ENCODE data around the gene CCDC148. TPM values are rescaled to one million over a fixed set of nuclear protein-coding genes. Genes with fewer than 3 reads are reported as not detected.

The CCDC148 gene
- total and polyA plus RNA-seq, 2 donors (not counting 1 experiment from before 2014, with no cell fraction given) = not detected

- Histone ChIP-seq H3K27me3 (replicated peaks in 1 of 4; ENCODE audit: control extremely low read depth in 1 of 4, control insufficient read depth in 3 of 4, insufficient read depth in 4 of 4, low read length in 3 of 4) (no peaks in the 10 kb centered on the region), H3K79me2 (ENCODE audit: control insufficient read depth, insufficient read depth, low read length) (no peaks in the 10 kb centered on the region), H3K4me3 (ENCODE audit: control extremely low read depth in 1 of 5, extremely low read depth in 1 of 5, insufficient read depth in 1 of 5, low read depth in 2 of 5, low read length in 4 of 5) (no peak overlapping the region), H2AFZ (ENCODE audit: insufficient read depth, low read depth, low read length, poor library complexity, severe bottlenecking) (no peak overlapping the region), H3K9me3 (ENCODE audit: control extremely low read depth in 1 of 3, control insufficient read depth in 2 of 3, insufficient read depth in 1 of 3, low read length in 2 of 3) (peaks cover 0 to 2% (median 0%) of the 10 kb centered on the region in 3 donors), H4K20me1 (ENCODE audit: control insufficient read depth, insufficient read depth, low read length, poor library complexity, severe bottlenecking) (no peaks in the 10 kb centered on the region), H3K4me2 (replicated peaks; ENCODE audit: low read depth, low read length, poor library complexity, severe bottlenecking) (no peak overlapping the region), H3K9ac (ENCODE audit: low read length) (no peak overlapping the region), H3K4me1 (ENCODE audit: control insufficient read depth in 2 of 2, insufficient read depth in 2 of 2, low read length in 2 of 2) (no peaks in the 10 kb centered on the region), H3K27ac (ENCODE audit: low read length in 2 of 2) (no peak overlapping the region), H3K36me3 (replicated peaks in 1 of 2; ENCODE audit: control extremely low read depth in 1 of 2, control insufficient read depth in 1 of 2, extremely low read depth in 1 of 2, insufficient read depth in 2 of 2, low read length in 1 of 2) (no peaks in the 10 kb centered on the region)
- Mint-ChIP-seq H3K27me3 (no peaks in the 10 kb centered on the region), H3K4me1 (no peaks in the 10 kb centered on the region), H3K4me3 (no peak overlapping the region), H3K9me3 (ENCODE audit: insufficient read depth) (no peaks in the 10 kb centered on the region), H3K27ac (no peak overlapping the region)
- ChIA-PET POLR2A (no interaction called here), CTCF (no interaction called here)
- no peak for TF ChIP-seq EZH2 (IDR thresholded peaks at IDR 0.05; ENCODE audit: borderline replicate concordance, insufficient read depth, low read depth, low read length, poor library complexity, severe bottlenecking)
- TF ChIP-seq, protein P1, sequence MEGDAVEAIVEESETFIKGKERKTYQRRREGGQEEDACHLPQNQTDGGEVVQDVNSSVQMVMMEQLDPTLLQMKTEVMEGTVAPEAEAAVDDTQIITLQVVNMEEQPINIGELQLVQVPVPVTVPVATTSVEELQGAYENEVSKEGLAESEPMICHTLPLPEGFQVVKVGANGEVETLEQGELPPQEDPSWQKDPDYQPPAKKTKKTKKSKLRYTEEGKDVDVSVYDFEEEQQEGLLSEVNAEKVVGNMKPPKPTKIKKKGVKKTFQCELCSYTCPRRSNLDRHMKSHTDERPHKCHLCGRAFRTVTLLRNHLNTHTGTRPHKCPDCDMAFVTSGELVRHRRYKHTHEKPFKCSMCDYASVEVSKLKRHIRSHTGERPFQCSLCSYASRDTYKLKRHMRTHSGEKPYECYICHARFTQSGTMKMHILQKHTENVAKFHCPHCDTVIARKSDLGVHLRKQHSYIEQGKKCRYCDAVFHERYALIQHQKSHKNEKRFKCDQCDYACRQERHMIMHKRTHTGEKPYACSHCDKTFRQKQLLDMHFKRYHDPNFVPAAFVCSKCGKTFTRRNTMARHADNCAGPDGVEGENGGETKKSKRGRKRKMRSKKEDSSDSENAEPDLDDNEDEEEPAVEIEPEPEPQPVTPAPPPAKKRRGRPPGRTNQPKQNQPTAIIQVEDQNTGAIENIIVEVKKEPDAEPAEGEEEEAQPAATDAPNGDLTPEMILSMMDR (IDR thresholded peaks at IDR 0.05) = no peak
- DNase-seq (no peak), ATAC-seq (ENCODE audit: low read depth) (no peak)
- intact Hi-C loops (cut with micrococcal nuclease) = no loop called here
- WGBS (ENCODE audit: insufficient coverage) = 97% methylated on average over 5 of the region's 5 CpGs
Observed at GRCh38 chr2:158290225-158290624, 166.3 kb downstream of the CCDC148 start.

- Mint-ChIP-seq H3K27me3 (no peaks in the 10 kb centered on the region), H3K9me3 (ENCODE audit: insufficient read depth) (no peaks in the 10 kb centered on the region), H3K4me3 (no peak overlapping the region), H3K27ac (no peak overlapping the region), H3K4me1 (no peaks in the 10 kb centered on the region)
- Histone ChIP-seq H3K4me3 (ENCODE audit: control extremely low read depth in 1 of 5, extremely low read depth in 1 of 5, insufficient read depth in 1 of 5, low read depth in 2 of 5, low read length in 4 of 5) (no peak overlapping the region), H2AFZ (ENCODE audit: insufficient read depth, low read depth, low read length, poor library complexity, severe bottlenecking) (no peak overlapping the region), H3K79me2 (ENCODE audit: control insufficient read depth, insufficient read depth, low read length) (no peaks in the 10 kb centered on the region), H3K9ac (ENCODE audit: low read length) (no peak overlapping the region), H3K36me3 (replicated peaks in 1 of 2; ENCODE audit: control extremely low read depth in 1 of 2, control insufficient read depth in 1 of 2, extremely low read depth in 1 of 2, insufficient read depth in 2 of 2, low read length in 1 of 2) (no peaks in the 10 kb centered on the region), H3K9me3 (ENCODE audit: control extremely low read depth in 1 of 3, control insufficient read depth in 2 of 3, insufficient read depth in 1 of 3, low read length in 2 of 3) (peaks cover 0 to 4% (median 0%) of the 10 kb centered on the region in 3 donors), H3K4me2 (replicated peaks; ENCODE audit: low read depth, low read length, poor library complexity, severe bottlenecking) (no peak overlapping the region), H3K27ac (ENCODE audit: low read length in 2 of 2) (no peak overlapping the region), H4K20me1 (ENCODE audit: control insufficient read depth, insufficient read depth, low read length, poor library complexity, severe bottlenecking) (no peaks in the 10 kb centered on the region), H3K27me3 (replicated peaks in 1 of 4; ENCODE audit: control extremely low read depth in 1 of 4, control insufficient read depth in 3 of 4, insufficient read depth in 4 of 4, low read length in 3 of 4) (no peaks in the 10 kb centered on the region), H3K4me1 (ENCODE audit: control insufficient read depth in 2 of 2, insufficient read depth in 2 of 2, low read length in 2 of 2) (no peaks in the 10 kb centered on the region)
- ATAC-seq (ENCODE audit: low read depth) (no peak), DNase-seq (no peak)
- 80% methylated on average over 1 of the region's 2 CpGs for WGBS (ENCODE audit: insufficient coverage)
- POLR2A ChIA-PET = no interaction called here
- intact Hi-C loops (cut with micrococcal nuclease) = no loop called here
- TF ChIP-seq, protein P1 (IDR thresholded peaks at IDR 0.05) = no peak
- TF ChIP-seq EZH2 (IDR thresholded peaks at IDR 0.05; ENCODE audit: borderline replicate concordance, insufficient read depth, low read depth, low read length, poor library complexity, severe bottlenecking) = no peak
- CTCF ChIA-PET = interaction anchor here (0.6 kb wide), 1 partner anchor 227 kb away, joined by 3 read pairs; no protein-coding TSS in a partner anchor
Observed at GRCh38 chr2:158276619-158277471, 179.7 kb downstream of the CCDC148 start.
